Measurements from ENCODE around the gene DIO2. TPM values are rescaled to one million over a fixed set of nuclear protein-coding genes. Genes with fewer than 3 reads are reported as not detected.

DIO2 gene
- total and polyA plus RNA-seq, 2 donors (not counting 1 experiment from before 2014, with no cell fraction given): 2.5 to 3.3 TPM

DNA sequence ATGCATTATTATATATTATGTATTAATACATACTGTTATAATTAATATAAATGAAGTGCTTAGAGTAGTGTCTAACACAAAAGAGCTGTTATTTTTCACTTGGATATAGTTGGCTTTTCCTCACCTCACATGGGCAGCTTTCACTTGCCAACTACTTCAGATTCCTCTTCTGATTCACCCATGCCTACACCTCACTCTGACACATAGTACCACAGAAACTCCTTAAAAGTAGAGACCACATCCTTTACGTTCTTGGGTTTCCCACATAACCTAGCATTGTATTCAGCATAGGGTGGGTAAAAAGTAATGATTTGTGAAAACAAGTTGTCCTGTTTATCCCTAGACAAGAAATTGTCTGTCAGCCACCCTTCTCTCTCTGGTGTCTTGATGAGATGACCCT lies 61.0 kb downstream of the DIO2 start:
- no peak overlapping the region for H2AFZ ChIP-seq (ENCODE audit: low read length)
- H3K9ac ChIP-seq (ENCODE audit: insufficient read depth, low read length): no peak overlapping the region
- peak in 1 of 2 donors; percentile 80 for DNase-seq (ENCODE audit: low read depth in 2 of 2)
- H3K27ac ChIP-seq (ENCODE audit: insufficient read depth, low read length): no peak overlapping the region
- H4K20me1 ChIP-seq (ENCODE audit: control insufficient read depth, extremely low read depth, insufficient read depth, low read length): no peaks in the 10 kb centered on the region
- H3K79me2 ChIP-seq (ENCODE audit: control insufficient read depth, insufficient read depth, low read length): no peaks in the 10 kb centered on the region
- H3K36me3 ChIP-seq (ENCODE audit: control insufficient read depth, insufficient read depth, low read length): no peaks in the 10 kb centered on the region
- no peak overlapping the region for H3K4me2 ChIP-seq (ENCODE audit: extremely low read depth, insufficient read depth, low read length)
- no peaks in the 10 kb centered on the region for H3K9me3 ChIP-seq (ENCODE audit: control insufficient read depth, insufficient read depth, low read depth, low read length)
- no peaks in the 10 kb centered on the region for H3K4me1 ChIP-seq (ENCODE audit: control insufficient read depth, extremely low read depth, insufficient read depth, low read length)
- H3K4me3 ChIP-seq (replicated peaks in 1 of 4; ENCODE audit: control extremely low read depth in 1 of 4, insufficient read depth in 1 of 4, low read depth in 3 of 4, low read length in 4 of 4): no peak overlapping the region
- no peak for TF ChIP-seq EZH2 (IDR thresholded peaks at IDR 0.05; ENCODE audit: low read length, missing control alignments)
- TF ChIP-seq, protein P1, sequence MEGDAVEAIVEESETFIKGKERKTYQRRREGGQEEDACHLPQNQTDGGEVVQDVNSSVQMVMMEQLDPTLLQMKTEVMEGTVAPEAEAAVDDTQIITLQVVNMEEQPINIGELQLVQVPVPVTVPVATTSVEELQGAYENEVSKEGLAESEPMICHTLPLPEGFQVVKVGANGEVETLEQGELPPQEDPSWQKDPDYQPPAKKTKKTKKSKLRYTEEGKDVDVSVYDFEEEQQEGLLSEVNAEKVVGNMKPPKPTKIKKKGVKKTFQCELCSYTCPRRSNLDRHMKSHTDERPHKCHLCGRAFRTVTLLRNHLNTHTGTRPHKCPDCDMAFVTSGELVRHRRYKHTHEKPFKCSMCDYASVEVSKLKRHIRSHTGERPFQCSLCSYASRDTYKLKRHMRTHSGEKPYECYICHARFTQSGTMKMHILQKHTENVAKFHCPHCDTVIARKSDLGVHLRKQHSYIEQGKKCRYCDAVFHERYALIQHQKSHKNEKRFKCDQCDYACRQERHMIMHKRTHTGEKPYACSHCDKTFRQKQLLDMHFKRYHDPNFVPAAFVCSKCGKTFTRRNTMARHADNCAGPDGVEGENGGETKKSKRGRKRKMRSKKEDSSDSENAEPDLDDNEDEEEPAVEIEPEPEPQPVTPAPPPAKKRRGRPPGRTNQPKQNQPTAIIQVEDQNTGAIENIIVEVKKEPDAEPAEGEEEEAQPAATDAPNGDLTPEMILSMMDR (conservative IDR thresholded peaks at IDR 0.05 in 1 of 2, IDR thresholded peaks at IDR 0.05 in 1 of 2; ENCODE audit: low read depth in 1 of 2, low read length in 2 of 2): no peak
- no peaks in the 10 kb centered on the region for H3K27me3 ChIP-seq (ENCODE audit: control insufficient read depth, insufficient read depth, low read length)

All from fibroblast of lung (primary cell).